Mesendoderm (in vitro differentiated cells): ENCODE results near the gene DBNDD1.

Source experiments
- DNase-seq: peaks from one replicate; pipeline ENCODE4 v3.0.0; 2013
- H2AK5ac ChIP-seq: 2 replicates; pipeline ENCODE4 v1.6.1; 2013; ENCODE audit warnings: low read length, inconsistent platforms
- H2BK120ac ChIP-seq: 2 replicates; pipeline ENCODE4 v1.6.1; 2013; ENCODE audit warnings: low read depth, mild to moderate bottlenecking, low read length, moderate library complexity, mixed read lengths
- H2BK15ac ChIP-seq: replicated peaks from 2 replicates; pipeline ENCODE4 v1.6.1; 2013; ENCODE audit warnings: low read depth, mild to moderate bottlenecking, moderate library complexity
- H2BK5ac ChIP-seq: 2 replicates; pipeline ENCODE4 v1.6.1; 2013; ENCODE audit warnings: low read length, inconsistent platforms
- H3K18ac ChIP-seq: 2 replicates; pipeline ENCODE4 v1.6.1; 2013; ENCODE audit warnings: mild to moderate bottlenecking, low read length, mixed read lengths
- H3K23ac ChIP-seq: one replicate; pipeline ENCODE4 v1.6.1; 2013; ENCODE audit warnings: low read length
- H3K27ac ChIP-seq: 2 replicates; pipeline ENCODE4 v1.5.1; 2013; ENCODE audit warnings: low read depth, mild to moderate bottlenecking, inconsistent platforms, low read length, moderate library complexity
- H3K27me3 ChIP-seq: 2 replicates; pipeline ENCODE4 v1.6.1; 2013; ENCODE audit warnings: low read length, control low read depth, mild to moderate bottlenecking, inconsistent platforms; ENCODE audit not compliant: insufficient read depth, poor library complexity
- H3K36me3 ChIP-seq: 2 replicates; pipeline ENCODE4 v1.6.1; 2013; ENCODE audit warnings: low read length, inconsistent platforms; ENCODE audit not compliant: control insufficient read depth, insufficient read depth
- H3K4ac ChIP-seq: one replicate; pipeline ENCODE4 v1.6.1; 2013; ENCODE audit warnings: low read depth, mild to moderate bottlenecking, low read length, moderate library complexity
- H3K4me1 ChIP-seq: 2 replicates; pipeline ENCODE4 v1.6.1; 2013; ENCODE audit warnings: low read depth, low read length, inconsistent platforms; ENCODE audit not compliant: control insufficient read depth
- H3K4me2 ChIP-seq: 2 replicates; pipeline ENCODE4 v1.6.1; 2013; ENCODE audit warnings: low read length
- H3K4me3 ChIP-seq: 2 replicates; pipeline ENCODE4 v1.5.1; 2013; ENCODE audit warnings: mild to moderate bottlenecking, low read length
- H3K56ac ChIP-seq: one replicate; pipeline ENCODE4 v1.6.1; 2013; ENCODE audit warnings: low read length
- H3K79me1 ChIP-seq: 2 replicates; pipeline ENCODE4 v1.6.1; 2013; ENCODE audit warnings: low read length, inconsistent platforms
- H3K79me2 ChIP-seq: 2 replicates; pipeline ENCODE4 v1.6.1; 2013; ENCODE audit warnings: mild to moderate bottlenecking, low read length; ENCODE audit not compliant: control insufficient read depth, insufficient read depth
- H3K9ac ChIP-seq: 2 replicates; pipeline ENCODE4 v1.6.1; 2013; ENCODE audit warnings: low read length, inconsistent platforms
- H4K5ac ChIP-seq: one replicate; pipeline ENCODE4 v1.6.1; 2013; ENCODE audit warnings: low read length
- H4K8ac ChIP-seq: one replicate; pipeline ENCODE4 v1.6.1; 2013; ENCODE audit warnings: low read depth, mild to moderate bottlenecking, control low read depth, low read length, moderate library complexity
- WGBS: extraction: QIAGEN DNeasy Blood & Tissue Kit; methylation state at CpG from one replicate; pipeline ENCODE4 v1.1.7; 2013; ENCODE audit warnings: low lambda C conversion rate, missing lambda C conversion rate; ENCODE audit not compliant: insufficient coverage; ENCODE audit errors: extremely low coverage; 5-methylcytosine and 5-hydroxymethylcytosine counted together

Gene DBNDD1

DNA sequence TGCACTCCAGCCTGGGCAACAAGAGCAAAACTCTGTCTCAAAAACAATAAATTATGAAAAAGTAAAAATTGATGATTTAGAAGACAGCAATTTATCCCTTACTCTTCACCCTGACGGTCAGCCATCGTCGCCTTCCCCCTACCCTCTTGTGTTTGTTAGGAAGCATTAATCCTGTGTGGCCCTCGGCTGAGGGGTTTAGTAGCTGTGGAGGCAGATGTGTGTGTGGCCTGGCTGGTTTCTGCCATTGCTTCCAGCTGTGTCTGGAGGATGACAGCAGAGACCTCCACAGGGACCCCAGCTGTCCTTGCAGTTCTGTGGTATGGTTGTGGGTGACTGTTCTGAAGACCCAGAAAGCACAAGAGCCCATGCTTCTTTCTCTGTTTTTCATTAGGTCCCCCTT lies 25.9 kb downstream of the DBNDD1 start:
- DNase-seq, result no peak
- H3K27ac ChIP-seq, result no peak overlapping the region
- WGBS, result no CpG with 5 or more reads among the region's 4 CpGs
- H3K23ac ChIP-seq, result no peak overlapping the region
- H4K8ac ChIP-seq, result no peak overlapping the region
- no peak overlapping the region for H2BK5ac ChIP-seq
- H3K36me3 ChIP-seq, result peaks cover 27% of the 10 kb centered on the region
- H3K4ac ChIP-seq, result no peak overlapping the region
- H3K4me1 ChIP-seq, result no peaks in the 10 kb centered on the region
- no peak overlapping the region for H4K5ac ChIP-seq
- no peak overlapping the region for H3K9ac ChIP-seq
- H3K79me2 ChIP-seq, result no peaks in the 10 kb centered on the region
- H3K18ac ChIP-seq, result no peak overlapping the region
- no peak overlapping the region for H2BK120ac ChIP-seq
- no peak overlapping the region for H2AK5ac ChIP-seq
- H2BK15ac ChIP-seq, result no peak overlapping the region
- no peaks in the 10 kb centered on the region for H3K79me1 ChIP-seq
- no peak overlapping the region for H3K4me3 ChIP-seq
- H3K27me3 ChIP-seq, result no peaks in the 10 kb centered on the region
- no peak overlapping the region for H3K56ac ChIP-seq
- no peak overlapping the region for H3K4me2 ChIP-seq

GRCh38 chr16:89990799-89991198 lies 28.5 kb downstream of the DBNDD1 start:
- Histone ChIP-seq H3K4me1 (no peaks in the 10 kb centered on the region), H3K4me2 (no peak overlapping the region), H4K5ac (no peak overlapping the region), H3K4ac (no peak overlapping the region), H3K18ac (no peak overlapping the region), H3K27me3 (no peaks in the 10 kb centered on the region), H3K79me2 (no peaks in the 10 kb centered on the region), H3K4me3 (no peak overlapping the region), H2BK5ac (no peak overlapping the region), H3K56ac (no peak overlapping the region), H2BK120ac (no peak overlapping the region), H3K36me3 (peaks cover 24% of the 10 kb centered on the region), H3K79me1 (no peaks in the 10 kb centered on the region), H2AK5ac (no peak overlapping the region), H3K23ac (no peak overlapping the region), H3K27ac (no peak overlapping the region), H4K8ac (no peak overlapping the region), H3K9ac (no peak overlapping the region), H2BK15ac (no peak overlapping the region)
- no CpG with 5 or more reads among the region's 7 CpGs for WGBS
- no peak for DNase-seq

- no peaks in the 10 kb centered on the region for H3K79me2 ChIP-seq
- H3K23ac ChIP-seq, result no peak overlapping the region
- H4K8ac ChIP-seq, result no peak overlapping the region
- no peak overlapping the region for H3K27ac ChIP-seq
- no peak overlapping the region for H3K56ac ChIP-seq
- no peaks in the 10 kb centered on the region for H3K4me1 ChIP-seq
- no peak overlapping the region for H3K4me2 ChIP-seq
- H3K9ac ChIP-seq, result no peak overlapping the region
- no CpG with 5 or more reads among the region's 11 CpGs for WGBS
- H4K5ac ChIP-seq, result no peak overlapping the region
- H2BK15ac ChIP-seq, result no peak overlapping the region
- peaks cover 11% of the 10 kb centered on the region for H3K36me3 ChIP-seq
- H3K4ac ChIP-seq, result no peak overlapping the region
- H2BK120ac ChIP-seq, result no peak overlapping the region
- H3K18ac ChIP-seq, result no peak overlapping the region
- no peak overlapping the region for H2AK5ac ChIP-seq
- no peaks in the 10 kb centered on the region for H3K27me3 ChIP-seq
- H3K4me3 ChIP-seq, result no peak overlapping the region
- H3K79me1 ChIP-seq, result no peaks in the 10 kb centered on the region
- DNase-seq, result no peak
- no peak overlapping the region for H2BK5ac ChIP-seq
These were observed 30.3 kb downstream of the DBNDD1 start for GRCh38 chr16:89988951-89989350.

DNA sequence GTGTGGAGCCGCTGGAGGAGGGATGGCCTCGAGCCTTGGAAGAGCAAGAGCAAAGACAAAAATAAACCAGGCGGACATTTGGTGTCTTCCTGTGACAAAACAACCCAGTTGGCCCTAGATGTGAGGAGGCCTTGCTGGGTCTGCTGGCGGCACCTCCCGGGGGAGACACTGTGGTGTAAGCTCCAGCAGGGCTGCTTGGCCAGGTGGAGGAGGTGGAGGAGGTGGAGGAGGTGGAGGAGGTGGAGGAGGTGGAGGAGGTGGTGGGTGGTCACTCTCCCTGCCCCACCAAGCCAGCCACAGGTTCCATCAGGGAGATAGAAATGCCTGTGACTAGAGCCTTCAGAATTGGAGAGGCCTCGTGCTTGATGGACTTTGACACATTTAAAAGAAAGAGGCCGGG lies 32.1 kb downstream of the DBNDD1 start:
- Histone ChIP-seq H3K9ac (no peak overlapping the region), H3K18ac (no peak overlapping the region), H3K56ac (no peak overlapping the region), H2BK5ac (no peak overlapping the region), H2BK120ac (no peak overlapping the region), H2AK5ac (no peak overlapping the region), H3K79me2 (no peaks in the 10 kb centered on the region), H3K4me1 (no peaks in the 10 kb centered on the region), H3K79me1 (no peaks in the 10 kb centered on the region), H3K27ac (no peak overlapping the region), H4K5ac (no peak overlapping the region), H3K4me2 (no peak overlapping the region), H4K8ac (no peak overlapping the region), H3K36me3 (peaks cover 11% of the 10 kb centered on the region), H3K27me3 (no peaks in the 10 kb centered on the region), H3K4ac (no peak overlapping the region), H2BK15ac (no peak overlapping the region), H3K23ac (no peak overlapping the region), H3K4me3 (no peak overlapping the region)
- DNase-seq, result no peak
- WGBS, result no CpG with 5 or more reads among the region's 7 CpGs

DNA sequence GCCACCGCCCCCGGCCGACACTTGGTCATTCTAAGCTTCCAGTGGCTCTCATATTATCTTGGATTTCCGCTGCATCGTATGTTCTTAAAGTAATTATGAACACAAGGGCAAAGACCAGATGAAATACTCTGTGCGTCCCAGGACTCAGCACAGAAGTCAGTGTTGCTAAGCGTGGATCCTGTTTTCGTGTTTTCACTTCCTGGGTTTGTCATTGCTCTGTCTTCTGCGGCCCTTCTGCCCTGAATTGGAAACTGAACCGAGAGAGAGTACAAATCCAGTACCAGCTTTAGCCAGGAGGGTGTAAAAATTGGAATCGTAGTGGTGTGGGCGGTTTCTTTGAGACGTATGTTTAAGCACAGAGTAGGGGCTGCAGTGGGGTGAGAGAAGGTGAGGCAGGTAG lies 32.7 kb downstream of the DBNDD1 start:
- Histone ChIP-seq H3K4me3 (no peak overlapping the region), H3K23ac (no peak overlapping the region), H3K36me3 (peaks cover 12% of the 10 kb centered on the region)

GRCh38 chr16:89985219-89985618 lies 34.0 kb downstream of the DBNDD1 start:
- no peak for DNase-seq
- Histone ChIP-seq H3K4me2 (no peak overlapping the region), H3K4me1 (no peaks in the 10 kb centered on the region), H3K79me1 (no peaks in the 10 kb centered on the region), H3K56ac (no peak overlapping the region), H3K27me3 (no peaks in the 10 kb centered on the region), H3K27ac (no peak overlapping the region), H3K36me3 (peaks cover 16% of the 10 kb centered on the region), H4K8ac (no peak overlapping the region), H3K18ac (no peak overlapping the region), H3K4ac (no peak overlapping the region), H3K79me2 (no peaks in the 10 kb centered on the region), H2BK120ac (no peak overlapping the region), H2BK15ac (no peak overlapping the region), H4K5ac (no peak overlapping the region), H2AK5ac (no peak overlapping the region), H3K4me3 (no peak overlapping the region), H2BK5ac (no peak overlapping the region), H3K9ac (no peak overlapping the region), H3K23ac (no peak overlapping the region)
- no CpG with 5 or more reads among the region's 10 CpGs for WGBS

More for the DNA sequence above, 32.7 kb downstream of the DBNDD1 start:
- H3K79me1 ChIP-seq, result no peaks in the 10 kb centered on the region
- H3K27ac ChIP-seq, result no peak overlapping the region
- no peak overlapping the region for H3K4me2 ChIP-seq
- no peak overlapping the region for H3K18ac ChIP-seq
- no peak overlapping the region for H2BK15ac ChIP-seq
- no peaks in the 10 kb centered on the region for H3K4me1 ChIP-seq
- WGBS, result no CpG with 5 or more reads among the region's 13 CpGs
- no peak overlapping the region for H4K5ac ChIP-seq
- H2AK5ac ChIP-seq, result no peak overlapping the region
- no peak overlapping the region for H3K4ac ChIP-seq
- no peak overlapping the region for H4K8ac ChIP-seq
- no peak overlapping the region for H2BK5ac ChIP-seq
- no peaks in the 10 kb centered on the region for H3K27me3 ChIP-seq
- no peak overlapping the region for H2BK120ac ChIP-seq
- no peaks in the 10 kb centered on the region for H3K79me2 ChIP-seq
- H3K56ac ChIP-seq, result no peak overlapping the region
- DNase-seq, result no peak
- no peak overlapping the region for H3K9ac ChIP-seq
